GM10248 (cell line): ENCODE results near the gene PTPRG.

Experiments
- CTCF ChIA-PET: fragments of 300-600 bp; sonication (Branson Sonifier 250); formaldehyde crosslinking; extraction: SDS; loops from one replicate; lab custom pipeline; 2021; ENCODE audit warnings: antibody characterized with exemption; lab: Yijun Ruan, JAX
- POLR2A ChIA-PET: fragments of 350-650 bp; sonication (Branson Sonifier 250); formaldehyde crosslinking; extraction: SDS; loops from one replicate; lab custom pipeline; 2020; ENCODE audit warnings: antibody characterized with exemption; lab: Yijun Ruan, JAX
- DNase-seq: peaks from one replicate; pipeline ENCODE4 v3.0.0; 2012; ENCODE audit errors: extremely low spot score
- TF ChIP-seq, protein P1 (sequence below): IDR thresholded peaks from 2 replicates; pipeline ENCODE4 v1.5.1; 2012; ENCODE audit warnings: mild to moderate bottlenecking, low read depth; ENCODE audit errors: extremely low read depth, missing control alignments, control extremely low read depth

The PTPRG gene

DNA sequence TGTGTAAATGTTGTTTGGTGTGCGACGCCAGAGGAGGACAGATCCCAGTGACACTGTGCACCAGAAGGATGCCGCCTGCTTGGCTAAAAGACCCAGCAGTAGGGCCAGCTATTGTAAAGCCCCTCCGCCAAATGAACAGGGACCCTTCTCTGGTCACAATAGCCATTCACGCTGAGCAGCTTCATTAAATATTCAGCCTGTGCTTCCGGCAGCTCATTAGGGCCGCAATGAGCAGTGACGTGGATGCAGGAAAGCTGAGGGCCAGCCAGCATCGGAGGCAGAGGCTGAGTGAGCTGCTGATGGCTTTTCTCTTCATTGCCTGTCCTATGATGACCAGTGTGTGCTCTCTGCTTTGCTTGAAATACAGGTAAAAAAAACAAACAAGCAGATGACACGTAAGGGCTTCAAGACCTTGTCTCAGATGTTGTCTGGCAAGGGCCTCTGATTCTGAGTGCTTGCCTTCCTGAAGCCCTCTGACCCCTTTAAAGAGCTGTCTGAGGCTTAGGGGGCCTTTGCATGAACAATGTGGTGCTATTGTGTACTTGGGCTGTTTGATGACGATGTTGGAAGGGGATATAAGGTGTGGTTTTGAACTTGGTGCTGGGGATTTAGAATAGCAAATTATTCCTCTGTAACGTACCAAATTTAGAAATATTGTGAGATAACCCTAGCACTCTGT lies 681.6 kb downstream of the PTPRG start:
- CTCF ChIA-PET, result interaction anchor here (1.0 kb wide), 2 partner anchors 10 to 26 kb away, joined by 3 to 4 read pairs; no protein-coding TSS in a partner anchor
- TF ChIP-seq, protein P1, sequence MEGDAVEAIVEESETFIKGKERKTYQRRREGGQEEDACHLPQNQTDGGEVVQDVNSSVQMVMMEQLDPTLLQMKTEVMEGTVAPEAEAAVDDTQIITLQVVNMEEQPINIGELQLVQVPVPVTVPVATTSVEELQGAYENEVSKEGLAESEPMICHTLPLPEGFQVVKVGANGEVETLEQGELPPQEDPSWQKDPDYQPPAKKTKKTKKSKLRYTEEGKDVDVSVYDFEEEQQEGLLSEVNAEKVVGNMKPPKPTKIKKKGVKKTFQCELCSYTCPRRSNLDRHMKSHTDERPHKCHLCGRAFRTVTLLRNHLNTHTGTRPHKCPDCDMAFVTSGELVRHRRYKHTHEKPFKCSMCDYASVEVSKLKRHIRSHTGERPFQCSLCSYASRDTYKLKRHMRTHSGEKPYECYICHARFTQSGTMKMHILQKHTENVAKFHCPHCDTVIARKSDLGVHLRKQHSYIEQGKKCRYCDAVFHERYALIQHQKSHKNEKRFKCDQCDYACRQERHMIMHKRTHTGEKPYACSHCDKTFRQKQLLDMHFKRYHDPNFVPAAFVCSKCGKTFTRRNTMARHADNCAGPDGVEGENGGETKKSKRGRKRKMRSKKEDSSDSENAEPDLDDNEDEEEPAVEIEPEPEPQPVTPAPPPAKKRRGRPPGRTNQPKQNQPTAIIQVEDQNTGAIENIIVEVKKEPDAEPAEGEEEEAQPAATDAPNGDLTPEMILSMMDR, result no peak
- POLR2A ChIA-PET, result no interaction called here
- DNase-seq, result no peak

DNA sequence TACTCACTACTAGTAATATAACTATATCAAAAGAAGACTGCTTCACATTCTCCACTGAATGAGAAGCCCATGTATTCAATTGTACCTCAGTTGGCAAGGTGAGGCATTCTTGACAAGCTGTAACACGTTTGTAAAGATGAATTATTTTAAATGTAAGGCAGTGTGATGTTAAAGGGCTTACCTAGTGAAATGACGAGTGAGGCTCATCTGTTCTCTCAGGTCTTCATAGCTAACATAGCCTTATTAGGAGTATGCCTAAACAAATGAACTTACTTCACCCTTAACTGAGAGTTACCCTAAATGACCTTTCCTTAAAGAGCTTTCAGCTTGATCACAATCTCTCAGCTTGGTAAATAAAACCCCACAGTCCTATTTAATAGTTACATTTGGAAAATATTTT lies 684.7 kb downstream of the PTPRG start:
- POLR2A ChIA-PET, result no interaction called here
- CTCF ChIA-PET, result interaction anchor here (0.8 to 1.0 kb wide), 2 partner anchors 10 to 15 kb away, joined by 3 read pairs; no protein-coding TSS in a partner anchor
- DNase-seq, result no peak
- TF ChIP-seq, protein P1, result no peak

DNA sequence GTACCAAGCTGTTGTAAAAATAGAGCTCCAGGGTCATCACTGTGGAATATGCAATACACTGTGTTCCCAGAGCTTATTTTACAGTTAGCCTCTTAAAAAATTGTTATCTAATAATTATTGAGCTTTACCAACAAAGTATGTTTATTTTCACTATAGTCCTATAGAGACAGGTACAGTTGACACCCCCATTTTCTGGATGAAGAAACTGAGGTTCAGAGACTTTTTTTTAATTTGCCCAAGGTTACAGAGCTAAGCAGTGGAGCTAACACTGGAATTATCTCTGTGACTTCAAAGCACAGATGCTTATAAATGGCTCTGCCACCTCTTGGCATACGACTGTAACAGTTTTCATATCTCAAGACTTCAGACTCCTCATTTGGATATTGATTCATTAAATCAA lies 685.6 kb downstream of the PTPRG start:
- TF ChIP-seq, protein P1, result no peak
- ChIA-PET CTCF (interaction anchor here (0.8 to 1.0 kb wide), 4 partner anchors 9 to 40 kb away, joined by 3 read pairs; no protein-coding TSS in a partner anchor), POLR2A (no interaction called here)
- no peak for DNase-seq

DNA sequence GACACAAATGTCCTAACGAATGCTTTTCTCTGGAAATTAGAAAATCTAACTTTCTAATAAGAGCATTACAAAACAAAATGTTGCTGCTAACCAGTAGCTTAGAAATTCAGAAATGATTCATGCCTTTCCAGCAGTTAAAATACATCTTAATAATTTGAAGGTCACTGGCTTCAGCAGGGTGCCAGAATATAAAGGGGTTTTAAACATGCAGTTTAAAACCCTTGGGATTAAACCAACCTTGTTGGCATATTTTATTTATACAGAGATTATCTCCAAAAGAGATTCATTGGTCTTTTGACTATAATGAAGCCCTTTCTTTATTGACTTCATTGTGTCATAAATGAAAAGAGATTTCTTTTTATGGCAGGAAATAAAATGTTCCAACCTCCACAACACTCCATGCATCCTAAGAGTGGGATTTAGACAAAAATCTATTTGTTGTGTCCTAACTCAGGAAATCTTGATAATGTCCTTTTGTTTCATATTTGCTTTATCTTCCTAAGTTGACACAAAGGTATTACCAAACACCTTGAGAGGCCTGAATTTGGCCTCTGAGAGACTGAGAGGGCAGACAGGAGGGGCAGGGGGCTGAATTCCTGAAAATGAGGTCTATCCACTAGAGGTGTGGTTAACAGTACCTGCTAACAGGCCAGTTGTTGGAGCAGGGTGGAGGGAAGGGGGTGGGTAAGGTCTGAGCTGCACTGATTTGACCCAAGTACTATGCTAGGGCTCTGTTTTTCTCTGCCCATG lies 687.5 kb downstream of the PTPRG start:
- no peak for DNase-seq
- ChIA-PET CTCF (interaction anchor here (1.3 kb wide), 1 partner anchor 10 kb away, joined by 3 read pairs; no protein-coding TSS in a partner anchor), POLR2A (no interaction called here)
- TF ChIP-seq, protein P1, result no peak

DNA sequence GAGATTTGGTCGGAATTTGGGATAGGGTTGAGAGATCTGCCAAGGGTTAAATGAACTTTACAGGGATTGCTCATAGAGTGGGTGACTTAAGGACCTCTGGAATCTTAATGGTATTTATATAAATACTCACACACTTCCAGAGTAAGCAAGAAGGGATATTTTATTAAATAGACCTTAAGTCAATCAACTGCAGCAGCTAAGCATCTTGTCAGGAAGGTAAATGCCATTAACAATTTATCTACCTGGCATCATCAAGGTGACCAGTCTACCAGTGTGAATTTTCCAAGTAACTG lies 688.1 kb downstream of the PTPRG start:
- ChIA-PET POLR2A (no interaction called here), CTCF (interaction anchor here (1.2 kb wide), 1 partner anchor 51 kb away, joined by 3 read pairs; no protein-coding TSS in a partner anchor)
- no peak for DNase-seq
- TF ChIP-seq, protein P1, result no peak

DNA sequence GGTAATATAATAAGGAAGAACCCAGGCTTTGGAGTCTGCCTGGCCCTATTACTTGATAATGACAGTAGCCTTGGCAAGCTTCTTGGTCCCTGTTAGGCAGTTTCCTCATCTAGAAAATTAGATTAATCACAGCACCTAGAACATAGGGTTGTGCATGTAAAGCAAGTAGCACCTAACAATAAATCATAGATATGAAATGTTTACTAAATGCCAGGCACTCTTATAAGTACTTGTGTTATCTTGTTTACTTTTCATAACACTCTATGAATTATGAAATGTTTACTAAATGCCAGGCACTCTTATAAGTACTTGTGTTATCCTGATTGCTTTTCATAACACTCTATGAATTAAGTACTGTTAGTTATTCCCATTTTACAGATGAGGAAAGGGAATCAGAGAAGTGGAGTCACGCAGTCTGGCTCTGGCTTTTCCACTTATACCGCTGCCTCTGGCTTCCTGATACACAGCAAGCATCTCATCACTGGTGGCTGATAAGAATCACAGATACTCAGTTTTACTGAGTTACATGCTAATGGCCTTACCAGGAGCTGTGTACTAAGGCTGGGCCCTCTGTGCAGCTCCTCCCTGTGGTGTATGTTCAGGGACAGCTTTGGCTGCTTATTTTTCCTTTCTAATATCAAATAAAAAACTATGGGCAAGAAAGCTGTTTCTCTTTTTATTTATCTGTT lies 688.6 kb downstream of the PTPRG start:
- ChIA-PET CTCF (interaction anchor here (1.2 to 2.3 kb wide), 2 partner anchors 11 to 51 kb away, joined by 3 to 5 read pairs; no protein-coding TSS in a partner anchor), POLR2A (no interaction called here)
- TF ChIP-seq, protein P1, result no peak
- DNase-seq, result no peak
